Subcutaneous adipose tissue (tissue), 4 donors: ENCODE results near the gene GTF2E1. TPM values are rescaled to one million over a fixed set of nuclear protein-coding genes. Genes with fewer than 3 reads are reported as not detected.

ENCODE experiments used
- CTCF ChIP-seq: fragments of 450-650 bp; IDR thresholded peaks from one replicate; pipeline ENCODE4 v1.5.1; 2016; ENCODE audit warnings: low read depth, mild to moderate bottlenecking, control low read depth, antibody characterized with exemption, moderate library complexity
- small RNA-seq: library from RNA; depleted of rRNA; stranded (forward); fragments of <200 nt; gene quantifications from one replicate; pipeline ENCODE3, GENCODE V24; 2016
- total RNA-seq, 4 donors: library from RNA; depleted of rRNA; stranded (reverse); fragments of >200 nt; gene quantifications; one replicate each; pipeline ENCODE4 v1.1.0, GENCODE V29; 2016

GTF2E1 gene
- total RNA-seq, 4 donors from 2014 or later: 10.2 to 16.0 (median 12.1) TPM

GRCh38 chr3:120831066-120831465 is 88.5 kb downstream of the GTF2E1 start:
- TF ChIP-seq CTCF: no peak

Small RNA genes lying within 50 kb of the gene (small RNA-seq; reads per million reads assigned to genes)
- not detected for gene MTCO1P29
- gene MTCO2P29: not detected

Other genes with a start within 250 kb of the GTF2E1 start
- 100 to 1,000 TPM in 1 of 4 donors, 10 to 100 TPM in 3; 46.9 to 128 (median 87.8) TPM for gene NDUFB4, start 146.4 kb upstream of the GTF2E1 start, total RNA-seq
- 1 to 10 TPM in 1 of 4 donors, under 1 TPM in 1, not detected in 2; 0.68 to 2.0 TPM for gene HGD, start 60.5 kb upstream of the GTF2E1 start, total RNA-seq
- 10 to 100 TPM; 19.8 to 31.8 (median 26.6) TPM for gene RABL3, start 228 bp upstream of the GTF2E1 start, total RNA-seq
- gene STXBP5L, start 165.5 kb downstream of the GTF2E1 start, total RNA-seq: not detected